CD14-positive monocyte (primary cell): Measurements from ENCODE around the gene CCL17. TPM values are rescaled to one million over a fixed set of nuclear protein-coding genes. Genes with fewer than 3 reads are reported as not detected.

Experiments
- DNase-seq, 3 donors: peaks; one replicate each; pipeline ENCODE4 v3.0.0-alpha.2; 2011 to 2022
- H2AFZ ChIP-seq: 2 replicates; pipeline ENCODE4 v1.6.0; 2012; ENCODE audit warnings: mild to moderate bottlenecking, low read depth, low read length, inconsistent platforms; ENCODE audit not compliant: insufficient read depth, poor library complexity, severe bottlenecking
- H3K27ac ChIP-seq, 2 donors: 1 replicate in 1 of 2; 2 replicates in 1 of 2; pipeline ENCODE4 v1.5.1; 2012 to 2013; ENCODE audit warnings: low read length in 2 of 2, control low read depth in 1 of 2, inconsistent platforms in 1 of 2, low read depth in 1 of 2, mild to moderate bottlenecking in 1 of 2
- H3K27me3 ChIP-seq, 2 donors: one replicate each; pipeline versions ENCODE4 v1.6.0 to v1.6.1; 2011 to 2013; ENCODE audit warnings: low read length in 2 of 2; ENCODE audit not compliant: control insufficient read depth in 2 of 2, insufficient read depth in 2 of 2
- H3K36me3 ChIP-seq, 2 donors: replicated peaks in 1 of 2; 1 replicate in 1 of 2; 2 replicates in 1 of 2; pipeline versions ENCODE4 v1.5.1 to v1.6.1; 2012 to 2013; ENCODE audit warnings: low read length in 2 of 2, control low read depth in 1 of 2, inconsistent platforms in 1 of 2, mild to moderate bottlenecking in 1 of 2; ENCODE audit not compliant: insufficient read depth in 2 of 2, control insufficient read depth in 1 of 2
- H3K4me1 ChIP-seq, 2 donors: 1 replicate in 1 of 2; 2 replicates in 1 of 2; pipeline versions ENCODE4 v1.5.1 to v1.6.1; 2012 to 2013; ENCODE audit warnings: low read length in 2 of 2, control low read depth in 1 of 2, inconsistent platforms in 1 of 2, mild to moderate bottlenecking in 1 of 2, moderate library complexity in 1 of 2; ENCODE audit not compliant: insufficient read depth in 2 of 2, control insufficient read depth in 1 of 2
- H3K4me2 ChIP-seq: replicated peaks from 2 replicates; pipeline ENCODE3; 2012; ENCODE audit warnings: low read length, moderate library complexity, mild to moderate bottlenecking; ENCODE audit not compliant: poor library complexity, severe bottlenecking; ENCODE audit errors: extremely low read depth
- H3K4me3 ChIP-seq, 3 experiments: fragments of 200-600 bp in 1 of 3; sonication (generic) in 1 of 3; replicated peaks in 1 of 3; 1 replicate in 2 of 3; 2 replicates in 1 of 3; pipeline ENCODE4 v1.5.1; 2011 to 2013; ENCODE audit warnings: low read length in 3 of 3, mild to moderate bottlenecking in 3 of 3, control low read depth in 2 of 3, low read depth in 2 of 3, inconsistent platforms in 1 of 3, moderate library complexity in 1 of 3
- H3K79me2 ChIP-seq: 2 replicates; pipeline ENCODE4 v1.6.0; 2012; ENCODE audit warnings: mild to moderate bottlenecking, control low read depth, inconsistent platforms, low read length, moderate library complexity; ENCODE audit not compliant: insufficient read depth
- H3K9ac ChIP-seq: 2 replicates; pipeline ENCODE4 v1.6.0; 2017; ENCODE audit warnings: low read length, mild to moderate bottlenecking; ENCODE audit not compliant: insufficient read depth, poor library complexity, severe bottlenecking
- H3K9me3 ChIP-seq, 2 donors: replicated peaks in 1 of 2; 1 replicate in 1 of 2; 2 replicates in 1 of 2; pipeline versions ENCODE4 v1.5.1 to v1.6.1; 2012 to 2013; ENCODE audit warnings: low read length in 2 of 2, control low read depth in 1 of 2; ENCODE audit not compliant: control insufficient read depth in 1 of 2, insufficient read depth in 1 of 2
- H4K20me1 ChIP-seq: 2 replicates; pipeline ENCODE4 v1.6.0; 2012; ENCODE audit warnings: mild to moderate bottlenecking, low read length, control low read depth, moderate library complexity; ENCODE audit not compliant: insufficient read depth
- H3K27ac Mint-ChIP-seq, 7 donors: one replicate each; pipeline ENCODE4 v1.8.0; 2020; ENCODE audit warnings: mild to moderate bottlenecking in 7 of 7, mixed read lengths in 7 of 7, moderate library complexity in 6 of 7, inconsistent platforms in 2 of 7
- H3K27me3 Mint-ChIP-seq, 3 donors: one replicate each; pipeline ENCODE4 v1.8.0; 2021 to 2022; ENCODE audit warnings: low read depth in 3 of 3, mild to moderate bottlenecking in 3 of 3, mixed read lengths in 3 of 3, moderate library complexity in 3 of 3, inconsistent platforms in 1 of 3
- H3K36me3 Mint-ChIP-seq, 2 donors: one replicate each; pipeline ENCODE4 v1.8.0; 2020; ENCODE audit warnings: mixed read lengths in 2 of 2, inconsistent platforms in 1 of 2, mild to moderate bottlenecking in 1 of 2
- H3K4me1 Mint-ChIP-seq: one replicate; pipeline ENCODE4 v1.8.0; 2020; ENCODE audit warnings: mild to moderate bottlenecking, mixed read lengths
- H3K4me3 Mint-ChIP-seq, 2 donors: one replicate each; pipeline ENCODE4 v1.8.0; 2020; ENCODE audit warnings: mild to moderate bottlenecking in 2 of 2, mixed read lengths in 2 of 2, moderate library complexity in 1 of 2
- H3K9me3 Mint-ChIP-seq, 7 donors: one replicate each; pipeline ENCODE4 v1.8.0; 2020 to 2022; ENCODE audit warnings: mixed read lengths in 7 of 7, mild to moderate bottlenecking in 6 of 7, moderate library complexity in 6 of 7, inconsistent platforms in 2 of 7
- WGBS: methylation state at CpG from one replicate; pipeline ENCODE4 v1.1.5; 2013; ENCODE audit warnings: missing lambda C conversion rate; ENCODE audit not compliant: insufficient coverage; 5-methylcytosine and 5-hydroxymethylcytosine counted together
- intact Hi-C, 2 donors: fragments of 100-400 bp; cut with micrococcal nuclease; formaldehyde crosslinking; loops; one replicate each; pipeline versions ENCODE4 v1.15.0 to v1.15.1; 2023
- polyA plus RNA-seq, 3 donors: library from polyadenylated mRNA; depleted of rRNA in 1 of 3; unstranded in 2 of 3; stranded (reverse) in 1 of 3; fragments of 300-500 nt in 2 of 3; fragments of >200 nt in 1 of 3; fragmentation: Illumina TruSeq in 2 of 3; gene quantifications; 1 replicate in 2 of 3; 2 replicates in 1 of 3; pipeline ENCODE4 v1.2.3, GENCODE V29; 2012 to 2021
- TF ChIP-seq, protein P1 (sequence below): fragments of 200-600 bp; IDR thresholded peaks from one replicate; pipeline ENCODE4 v1.8.0; 2022; ENCODE audit warnings: antibody characterized with exemption, mild to moderate bottlenecking

The CCL17 gene
- polyA plus RNA-seq, 3 donors, result not detected

GRCh38 chr16:57392694-57393093 lies 11.9 kb upstream of the CCL17 start:
- H3K4me2 ChIP-seq, result no peak overlapping the region
- no peak overlapping the region for H3K9ac ChIP-seq
- no peak overlapping the region for H3K4me3 ChIP-seq
- H3K79me2 ChIP-seq, result no peaks in the 10 kb centered on the region
- WGBS, result no CpG with 5 or more reads among the region's 1 CpG
- H3K4me1 ChIP-seq, result peaks cover 0 to 6% of the 10 kb centered on the region in 2 donors
- no peaks in the 10 kb centered on the region for H4K20me1 ChIP-seq
- Mint-ChIP-seq H3K9me3 (peaks cover 0 to 11% (median 4%) of the 10 kb centered on the region in 7 donors), H3K27me3 (peaks cover 10 to 19% (median 19%) of the 10 kb centered on the region in 3 donors), H3K27ac (no peak overlapping the region), H3K4me1 (peaks cover 4% of the 10 kb centered on the region), H3K36me3 (no peaks in the 10 kb centered on the region), H3K4me3 (no peak overlapping the region)
- TF ChIP-seq, protein P1, sequence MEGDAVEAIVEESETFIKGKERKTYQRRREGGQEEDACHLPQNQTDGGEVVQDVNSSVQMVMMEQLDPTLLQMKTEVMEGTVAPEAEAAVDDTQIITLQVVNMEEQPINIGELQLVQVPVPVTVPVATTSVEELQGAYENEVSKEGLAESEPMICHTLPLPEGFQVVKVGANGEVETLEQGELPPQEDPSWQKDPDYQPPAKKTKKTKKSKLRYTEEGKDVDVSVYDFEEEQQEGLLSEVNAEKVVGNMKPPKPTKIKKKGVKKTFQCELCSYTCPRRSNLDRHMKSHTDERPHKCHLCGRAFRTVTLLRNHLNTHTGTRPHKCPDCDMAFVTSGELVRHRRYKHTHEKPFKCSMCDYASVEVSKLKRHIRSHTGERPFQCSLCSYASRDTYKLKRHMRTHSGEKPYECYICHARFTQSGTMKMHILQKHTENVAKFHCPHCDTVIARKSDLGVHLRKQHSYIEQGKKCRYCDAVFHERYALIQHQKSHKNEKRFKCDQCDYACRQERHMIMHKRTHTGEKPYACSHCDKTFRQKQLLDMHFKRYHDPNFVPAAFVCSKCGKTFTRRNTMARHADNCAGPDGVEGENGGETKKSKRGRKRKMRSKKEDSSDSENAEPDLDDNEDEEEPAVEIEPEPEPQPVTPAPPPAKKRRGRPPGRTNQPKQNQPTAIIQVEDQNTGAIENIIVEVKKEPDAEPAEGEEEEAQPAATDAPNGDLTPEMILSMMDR, result no peak
- peaks cover 0 to 10% of the 10 kb centered on the region in 2 donors for H3K27me3 ChIP-seq
- intact Hi-C loops, result no loop called here
- no peaks in the 10 kb centered on the region for H3K36me3 ChIP-seq
- no peak overlapping the region for H3K27ac ChIP-seq
- no peak for DNase-seq
- H2AFZ ChIP-seq, result no peak overlapping the region
- peaks cover 0 to 9% of the 10 kb centered on the region in 2 donors for H3K9me3 ChIP-seq

- no peak for DNase-seq
- Histone ChIP-seq H2AFZ (no peak overlapping the region), H3K4me1 (peaks cover 0 to 6% of the 10 kb centered on the region in 2 donors), H3K4me2 (no peak overlapping the region), H4K20me1 (no peaks in the 10 kb centered on the region), H3K36me3 (no peaks in the 10 kb centered on the region), H3K4me3 (no peak overlapping the region), H3K9ac (no peak overlapping the region), H3K27ac (no peak overlapping the region), H3K9me3 (peaks cover 0 to 9% of the 10 kb centered on the region in 2 donors), H3K79me2 (no peaks in the 10 kb centered on the region), H3K27me3 (peaks cover 0 to 10% of the 10 kb centered on the region in 2 donors)
- H3K4me3 Mint-ChIP-seq, result no peak overlapping the region
- no peaks in the 10 kb centered on the region for H3K36me3 Mint-ChIP-seq
- H3K27me3 Mint-ChIP-seq, result peaks cover 9 to 16% (median 13%) of the 10 kb centered on the region in 3 donors
- peaks cover 4% of the 10 kb centered on the region for H3K4me1 Mint-ChIP-seq
- TF ChIP-seq, protein P1, result no peak
- intact Hi-C loops, result no loop called here
- no peak overlapping the region for H3K27ac Mint-ChIP-seq
- WGBS, result 40% methylated on average over 6 of the region's 7 CpGs
- H3K9me3 Mint-ChIP-seq, result peaks cover 0 to 11% (median 4%) of the 10 kb centered on the region in 7 donors
Measured at GRCh38 chr16:57394444-57394843, 10.1 kb upstream of the CCL17 start.
